Measurements from ENCODE around the gene OR4F6. TPM values are rescaled to one million over a fixed set of nuclear protein-coding genes. Genes with fewer than 3 reads are reported as not detected.

Gene OR4F6
- total RNA-seq, 1 experiment from 2014 or later, result not detected

DNA sequence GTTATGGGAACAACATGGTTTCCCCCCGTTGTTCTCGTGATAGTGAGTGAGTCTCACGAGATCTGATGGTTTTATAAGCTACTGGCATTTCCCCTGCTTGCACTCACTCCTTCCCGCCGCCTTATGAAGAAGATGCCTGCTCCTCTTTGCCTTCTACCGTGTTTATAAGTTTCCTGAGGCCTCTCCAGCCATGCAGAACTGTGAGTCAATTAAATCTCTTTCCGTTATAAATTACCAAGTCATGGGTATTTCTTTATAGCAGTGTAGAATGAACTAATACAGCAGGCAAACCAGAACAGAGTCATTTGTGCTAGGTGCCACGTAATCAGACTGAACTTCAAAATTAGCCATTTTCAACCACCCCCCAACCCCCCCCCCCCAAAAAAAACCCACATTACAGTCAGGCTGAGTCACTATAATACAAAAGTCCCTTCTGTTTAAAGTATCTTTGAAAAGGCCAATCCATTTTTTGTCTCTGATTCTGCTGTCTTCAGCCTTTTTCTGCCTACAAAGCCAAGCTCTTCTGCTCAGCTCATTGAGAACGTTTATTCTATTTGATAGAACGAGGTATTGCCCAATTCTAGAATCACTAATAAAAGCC lies 4.1 kb downstream of the OR4F6 start (continued):
- TF ChIP-seq AFF4 (CRISPR knock-in tag; IDR thresholded peaks at IDR 0.05; ENCODE audit: borderline replicate concordance), result no peak
- TF ChIP-seq, protein P1, sequence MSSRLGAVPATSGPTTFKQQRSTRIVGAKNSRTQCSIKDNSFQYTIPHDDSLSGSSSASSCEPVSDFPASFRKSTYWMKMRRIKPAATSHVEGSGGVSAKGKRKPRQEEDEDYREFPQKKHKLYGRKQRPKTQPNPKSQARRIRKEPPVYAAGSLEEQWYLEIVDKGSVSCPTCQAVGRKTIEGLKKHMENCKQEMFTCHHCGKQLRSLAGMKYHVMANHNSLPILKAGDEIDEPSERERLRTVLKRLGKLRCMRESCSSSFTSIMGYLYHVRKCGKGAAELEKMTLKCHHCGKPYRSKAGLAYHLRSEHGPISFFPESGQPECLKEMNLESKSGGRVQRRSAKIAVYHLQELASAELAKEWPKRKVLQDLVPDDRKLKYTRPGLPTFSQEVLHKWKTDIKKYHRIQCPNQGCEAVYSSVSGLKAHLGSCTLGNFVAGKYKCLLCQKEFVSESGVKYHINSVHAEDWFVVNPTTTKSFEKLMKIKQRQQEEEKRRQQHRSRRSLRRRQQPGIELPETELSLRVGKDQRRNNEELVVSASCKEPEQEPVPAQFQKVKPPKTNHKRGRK (CRISPR knock-in tag; IDR thresholded peaks at IDR 0.05; ENCODE audit: borderline replicate concordance), result no peak

GRCh38 chr15:101808201-101808600 lies 4.9 kb downstream of the OR4F6 start:
- no peak for DNase-seq (ENCODE audit: low spot score)
- H3K27ac Mint-ChIP-seq, result no peak overlapping the region
- CTCF ChIA-PET, result interaction anchor here (0.6 kb wide), 1 partner anchor 86 kb away, joined by 3 read pairs; no protein-coding TSS in a partner anchor

DNA sequence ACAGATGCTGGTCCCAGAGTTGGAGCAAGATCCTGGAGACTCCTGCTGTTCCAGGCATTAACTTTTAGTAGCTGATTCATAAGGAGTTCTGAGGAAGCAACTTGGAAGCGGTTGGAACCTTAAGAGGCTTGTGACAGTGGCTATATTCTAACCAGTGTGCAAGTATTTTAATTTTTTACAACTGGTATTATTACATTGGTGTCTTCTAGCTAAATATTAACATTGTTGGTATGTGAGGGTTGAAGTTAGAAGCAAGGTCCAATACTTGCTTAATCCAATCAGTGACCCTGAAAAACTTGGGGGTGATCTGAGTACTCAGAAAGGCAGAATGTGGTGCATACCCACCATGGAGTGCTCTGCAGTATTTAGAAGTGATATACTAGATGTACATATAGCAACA lies 7.1 kb downstream of the OR4F6 start:
- ChIA-PET CTCF (no interaction called here), POLR2A (no interaction called here)
- H3K9me3 Mint-ChIP-seq, result no peaks in the 10 kb centered on the region
- H3K27me3 Mint-ChIP-seq (ENCODE audit: low read depth), result peaks cover 12% of the 10 kb centered on the region
- no peaks in the 10 kb centered on the region for H3K4me1 Mint-ChIP-seq
- no peak overlapping the region for H3K4me3 Mint-ChIP-seq
- ATAC-seq, result no peak
- no peak for TF ChIP-seq SP1 (CRISPR knock-in tag; conservative IDR thresholded peaks at IDR 0.05)
- DNase-seq (ENCODE audit: low spot score), result no peak
- no peak overlapping the region for H3K27ac Mint-ChIP-seq
- no peaks in the 10 kb centered on the region for H3K36me3 Mint-ChIP-seq

More at GRCh38 chr15:101808201-101808600, 4.9 kb downstream of the OR4F6 start:
- no peaks in the 10 kb centered on the region for H3K36me3 Mint-ChIP-seq
- TF ChIP-seq CREM (CRISPR knock-in tag; IDR thresholded peaks at IDR 0.05) (no peak), FOXP4 (CRISPR knock-in tag; IDR thresholded peaks at IDR 0.05) (no peak), NFE2L1 (CRISPR knock-in tag; IDR thresholded peaks at IDR 0.05) (no peak)
- TF ChIP-seq, protein P2, sequence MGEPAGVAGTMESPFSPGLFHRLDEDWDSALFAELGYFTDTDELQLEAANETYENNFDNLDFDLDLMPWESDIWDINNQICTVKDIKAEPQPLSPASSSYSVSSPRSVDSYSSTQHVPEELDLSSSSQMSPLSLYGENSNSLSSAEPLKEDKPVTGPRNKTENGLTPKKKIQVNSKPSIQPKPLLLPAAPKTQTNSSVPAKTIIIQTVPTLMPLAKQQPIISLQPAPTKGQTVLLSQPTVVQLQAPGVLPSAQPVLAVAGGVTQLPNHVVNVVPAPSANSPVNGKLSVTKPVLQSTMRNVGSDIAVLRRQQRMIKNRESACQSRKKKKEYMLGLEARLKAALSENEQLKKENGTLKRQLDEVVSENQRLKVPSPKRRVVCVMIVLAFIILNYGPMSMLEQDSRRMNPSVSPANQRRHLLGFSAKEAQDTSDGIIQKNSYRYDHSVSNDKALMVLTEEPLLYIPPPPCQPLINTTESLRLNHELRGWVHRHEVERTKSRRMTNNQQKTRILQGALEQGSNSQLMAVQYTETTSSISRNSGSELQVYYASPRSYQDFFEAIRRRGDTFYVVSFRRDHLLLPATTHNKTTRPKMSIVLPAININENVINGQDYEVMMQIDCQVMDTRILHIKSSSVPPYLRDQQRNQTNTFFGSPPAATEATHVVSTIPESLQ (CRISPR knock-in tag; IDR thresholded peaks at IDR 0.05), result no peak
- no peaks in the 10 kb centered on the region for H3K9me3 Mint-ChIP-seq
- POLR2A ChIA-PET, result no interaction called here
- H3K4me1 Mint-ChIP-seq, result no peaks in the 10 kb centered on the region
- no peak overlapping the region for H3K4me3 Mint-ChIP-seq
- H3K27me3 Mint-ChIP-seq (ENCODE audit: low read depth), result peaks cover 12% of the 10 kb centered on the region
- no peak for ATAC-seq

DNA sequence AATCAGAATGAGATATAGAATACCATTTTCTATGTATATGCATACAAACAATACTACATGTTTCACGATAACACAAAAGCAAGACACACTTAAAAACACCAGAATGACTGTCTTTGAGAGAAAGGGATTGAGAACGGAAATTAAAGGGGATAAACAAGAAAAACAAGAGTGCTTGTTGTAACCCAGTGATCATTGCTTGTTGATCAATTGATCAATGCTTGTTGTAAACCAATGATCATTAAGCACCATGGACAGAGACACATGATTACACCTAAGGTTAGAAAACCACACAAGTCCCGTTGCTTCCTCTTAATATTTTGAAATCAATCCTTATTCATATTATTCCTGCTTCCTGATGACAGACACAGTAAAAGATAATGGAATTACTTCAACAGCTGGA lies 7.6 kb downstream of the OR4F6 start:
- Mint-ChIP-seq H3K27me3 (ENCODE audit: low read depth) (peaks cover 12% of the 10 kb centered on the region), H3K4me3 (no peak overlapping the region), H3K36me3 (no peaks in the 10 kb centered on the region), H3K9me3 (no peaks in the 10 kb centered on the region), H3K4me1 (no peaks in the 10 kb centered on the region), H3K27ac (no peak overlapping the region)
- ChIA-PET CTCF (no interaction called here), POLR2A (no interaction called here)
- no peak for DNase-seq (ENCODE audit: low spot score)
- no peak for ATAC-seq
- TF ChIP-seq ZNF219 (CRISPR knock-in tag; IDR thresholded peaks at IDR 0.05; ENCODE audit: borderline replicate concordance) (no peak), ARID4B (CRISPR knock-in tag; IDR thresholded peaks at IDR 0.05; ENCODE audit: borderline replicate concordance) (no peak), NR3C1 (CRISPR knock-in tag; conservative IDR thresholded peaks at IDR 0.05; ENCODE audit: low read depth) (no peak)
- TF ChIP-seq, protein P3, sequence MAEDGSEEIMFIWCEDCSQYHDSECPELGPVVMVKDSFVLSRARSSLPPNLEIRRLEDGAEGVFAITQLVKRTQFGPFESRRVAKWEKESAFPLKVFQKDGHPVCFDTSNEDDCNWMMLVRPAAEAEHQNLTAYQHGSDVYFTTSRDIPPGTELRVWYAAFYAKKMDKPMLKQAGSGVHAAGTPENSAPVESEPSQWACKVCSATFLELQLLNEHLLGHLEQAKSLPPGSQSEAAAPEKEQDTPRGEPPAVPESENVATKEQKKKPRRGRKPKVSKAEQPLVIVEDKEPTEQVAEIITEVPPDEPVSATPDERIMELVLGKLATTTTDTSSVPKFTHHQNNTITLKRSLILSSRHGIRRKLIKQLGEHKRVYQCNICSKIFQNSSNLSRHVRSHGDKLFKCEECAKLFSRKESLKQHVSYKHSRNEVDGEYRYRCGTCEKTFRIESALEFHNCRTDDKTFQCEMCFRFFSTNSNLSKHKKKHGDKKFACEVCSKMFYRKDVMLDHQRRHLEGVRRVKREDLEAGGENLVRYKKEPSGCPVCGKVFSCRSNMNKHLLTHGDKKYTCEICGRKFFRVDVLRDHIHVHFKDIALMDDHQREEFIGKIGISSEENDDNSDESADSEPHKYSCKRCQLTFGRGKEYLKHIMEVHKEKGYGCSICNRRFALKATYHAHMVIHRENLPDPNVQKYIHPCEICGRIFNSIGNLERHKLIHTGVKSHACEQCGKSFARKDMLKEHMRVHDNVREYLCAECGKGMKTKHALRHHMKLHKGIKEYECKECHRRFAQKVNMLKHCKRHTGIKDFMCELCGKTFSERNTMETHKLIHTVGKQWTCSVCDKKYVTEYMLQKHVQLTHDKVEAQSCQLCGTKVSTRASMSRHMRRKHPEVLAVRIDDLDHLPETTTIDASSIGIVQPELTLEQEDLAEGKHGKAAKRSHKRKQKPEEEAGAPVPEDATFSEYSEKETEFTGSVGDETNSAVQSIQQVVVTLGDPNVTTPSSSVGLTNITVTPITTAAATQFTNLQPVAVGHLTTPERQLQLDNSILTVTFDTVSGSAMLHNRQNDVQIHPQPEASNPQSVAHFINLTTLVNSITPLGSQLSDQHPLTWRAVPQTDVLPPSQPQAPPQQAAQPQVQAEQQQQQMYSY (CRISPR knock-in tag; IDR thresholded peaks at IDR 0.05), result no peak
